ENCODE data around the gene TMPRSS11D. TPM values are rescaled to one million over a fixed set of nuclear protein-coding genes. Genes with fewer than 3 reads are reported as not detected.

The TMPRSS11D gene
- total RNA-seq, 2 donors from 2014 or later = not detected

- no peaks in the 10 kb centered on the region for H3K27me3 Mint-ChIP-seq
These were observed 96.5 kb downstream of the TMPRSS11D start for GRCh38 chr4:67787311-67787710.

DNA sequence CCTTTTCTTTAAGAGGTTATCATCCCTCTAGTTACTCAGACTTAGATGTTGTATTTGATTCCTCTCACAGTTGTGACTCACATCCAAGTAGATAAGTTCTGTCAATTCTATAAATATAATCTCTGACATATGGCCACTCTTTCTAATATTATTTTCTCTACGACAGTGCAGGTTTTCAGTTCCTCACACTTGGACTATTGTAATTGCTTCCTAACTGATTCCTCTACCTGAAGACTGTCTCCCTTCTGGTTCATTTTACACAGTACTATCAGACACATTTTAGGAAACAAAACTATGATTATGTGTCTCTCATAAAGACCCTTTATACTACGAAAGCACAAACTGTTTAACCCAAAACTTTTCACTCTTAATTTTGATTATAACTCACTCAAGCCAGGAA, 98.3 kb downstream of the TMPRSS11D start:
- H3K36me3 Mint-ChIP-seq (ENCODE audit: low read depth) = no peaks in the 10 kb centered on the region
- no peak overlapping the region for H3K4me3 Mint-ChIP-seq
- H3K9me3 ChIP-seq (ENCODE audit: control insufficient read depth, low read length, poor library complexity, severe bottlenecking) = no peaks in the 10 kb centered on the region
- no peak for ATAC-seq
- DNase-seq = no peak
- no peak overlapping the region for H3K27ac Mint-ChIP-seq
- H3K27me3 Mint-ChIP-seq = no peaks in the 10 kb centered on the region
- no peaks in the 10 kb centered on the region for H3K4me1 Mint-ChIP-seq

More at GRCh38 chr4:67787311-67787710, 96.5 kb downstream of the TMPRSS11D start:
- Mint-ChIP-seq H3K4me1 (no peaks in the 10 kb centered on the region), H3K4me3 (no peak overlapping the region), H3K27ac (no peak overlapping the region), H3K36me3 (ENCODE audit: low read depth) (peaks cover 2% of the 10 kb centered on the region)
- DNase-seq (no peak), ATAC-seq (no peak)
- no peaks in the 10 kb centered on the region for H3K9me3 ChIP-seq (ENCODE audit: control insufficient read depth, low read length, poor library complexity, severe bottlenecking)

GRCh38 chr4:67779631-67780030, 104.2 kb downstream of the TMPRSS11D start:
- no peaks in the 10 kb centered on the region for H3K27me3 Mint-ChIP-seq
- no peak for ATAC-seq
- H3K36me3 Mint-ChIP-seq (ENCODE audit: low read depth) = peaks cover 3% of the 10 kb centered on the region
- no peak overlapping the region for H3K27ac Mint-ChIP-seq
- no peak for DNase-seq
- H3K9me3 ChIP-seq (ENCODE audit: control insufficient read depth, low read length, poor library complexity, severe bottlenecking) = no peaks in the 10 kb centered on the region
- H3K4me3 Mint-ChIP-seq = no peak overlapping the region
- H3K4me1 Mint-ChIP-seq = no peaks in the 10 kb centered on the region

GRCh38 chr4:67776746-67777145, 107.1 kb downstream of the TMPRSS11D start:
- DNase-seq (no peak), ATAC-seq (no peak)
- peaks cover 3% of the 10 kb centered on the region for H3K36me3 Mint-ChIP-seq (ENCODE audit: low read depth)
- no peaks in the 10 kb centered on the region for H3K27me3 Mint-ChIP-seq
- no peaks in the 10 kb centered on the region for H3K4me1 Mint-ChIP-seq
- no peaks in the 10 kb centered on the region for H3K9me3 ChIP-seq (ENCODE audit: control insufficient read depth, low read length, poor library complexity, severe bottlenecking)
- no peak overlapping the region for H3K27ac Mint-ChIP-seq
- no peak overlapping the region for H3K4me3 Mint-ChIP-seq

Other genes starting within 250 kb of the TMPRSS11D start
- gene UBA6, start 182.8 kb downstream of the TMPRSS11D start, total RNA-seq = 10 to 100 TPM; 43.7 to 54.8 TPM
- gene GNRHR, start 129.6 kb downstream of the TMPRSS11D start, total RNA-seq = not detected
- not detected for gene TMPRSS11A, start 79.5 kb upstream of the TMPRSS11D start, total RNA-seq
- not detected for gene TMPRSS11F, start 245.9 kb upstream of the TMPRSS11D start, total RNA-seq

Data from T-helper 17 cell (primary cell).